Measurements from ENCODE around the gene NCBP2L.

NCBP2L gene

GRCh38 chrX:107752714-107753113 is 24.8 kb upstream of the NCBP2L start:
- H3K9me3 ChIP-seq (ENCODE audit: insufficient read depth, low read depth, low read length) = no peaks in the 10 kb centered on the region
- no peaks in the 10 kb centered on the region for H3K36me3 ChIP-seq (ENCODE audit: insufficient read depth, low read length)
- H3K27ac ChIP-seq (ENCODE audit: low read depth, low read length) = no peak overlapping the region
- WGBS = 72% methylated on average over 2 of the region's 3 CpGs
- peaks cover 14% of the 10 kb centered on the region; the same call in 1 of the 2 replicates for H3K4me1 ChIP-seq (ENCODE audit: insufficient read depth, low read length)
- no peaks in the 10 kb centered on the region for H3K27me3 ChIP-seq (ENCODE audit: insufficient read depth, low read length)
- H3K9ac ChIP-seq (ENCODE audit: low read depth, low read length) = no peak overlapping the region
- H3K4me3 ChIP-seq (ENCODE audit: low read length) = no peak overlapping the region

- WGBS = 89% methylated on average over 4 of the region's 4 CpGs
- Histone ChIP-seq H3K9ac (ENCODE audit: low read depth, low read length) (no peak overlapping the region), H3K36me3 (ENCODE audit: insufficient read depth, low read length) (no peaks in the 10 kb centered on the region), H3K9me3 (ENCODE audit: insufficient read depth, low read depth, low read length) (no peaks in the 10 kb centered on the region), H3K27me3 (ENCODE audit: insufficient read depth, low read length) (no peaks in the 10 kb centered on the region), H3K27ac (ENCODE audit: low read depth, low read length) (no peak overlapping the region), H3K4me1 (ENCODE audit: insufficient read depth, low read length) (peaks cover 14% of the 10 kb centered on the region; the same call in 1 of the 2 replicates), H3K4me3 (ENCODE audit: low read length) (no peak overlapping the region)
Measured at GRCh38 chrX:107753187-107753586, 24.3 kb upstream of the NCBP2L start.

GRCh38 chrX:107755721-107756120 is 21.8 kb upstream of the NCBP2L start:
- Histone ChIP-seq H3K4me1 (ENCODE audit: insufficient read depth, low read length) (0 out of 2 replicates have a peak, but pooled peaks cover 6% of the 10 kb centered on the region), H3K4me3 (ENCODE audit: low read length) (no peak overlapping the region), H3K36me3 (ENCODE audit: insufficient read depth, low read length) (no peaks in the 10 kb centered on the region), H3K27ac (ENCODE audit: low read depth, low read length) (no peak overlapping the region), H3K9ac (ENCODE audit: low read depth, low read length) (no peak overlapping the region), H3K27me3 (ENCODE audit: insufficient read depth, low read length) (no peaks in the 10 kb centered on the region), H3K9me3 (ENCODE audit: insufficient read depth, low read depth, low read length) (no peaks in the 10 kb centered on the region)
- 88% methylated on average over 3 of the region's 3 CpGs for WGBS

- 92% methylated on average over 5 of the region's 5 CpGs for WGBS
Measured at GRCh38 chrX:107758231-107758766, 19.2 kb upstream of the NCBP2L start.

GRCh38 chrX:107760304-107761077 is 17.0 kb upstream of the NCBP2L start:
- no peaks in the 10 kb centered on the region for H3K4me1 ChIP-seq (ENCODE audit: insufficient read depth, low read length)
- H3K9me3 ChIP-seq (ENCODE audit: insufficient read depth, low read depth, low read length) = no peaks in the 10 kb centered on the region
- H3K27ac ChIP-seq (ENCODE audit: low read depth, low read length) = no peak overlapping the region
- H3K36me3 ChIP-seq (ENCODE audit: insufficient read depth, low read length) = no peaks in the 10 kb centered on the region
- no peak overlapping the region for H3K9ac ChIP-seq (ENCODE audit: low read depth, low read length)
- no peak overlapping the region for H3K4me3 ChIP-seq (ENCODE audit: low read length)
- H3K27me3 ChIP-seq (ENCODE audit: insufficient read depth, low read length) = no peaks in the 10 kb centered on the region
- 85% methylated on average over 5 of the region's 5 CpGs for WGBS

More at GRCh38 chrX:107758231-107758766, 19.2 kb upstream of the NCBP2L start:
- H3K4me1 ChIP-seq (ENCODE audit: insufficient read depth, low read length) = no peaks in the 10 kb centered on the region
- H3K9ac ChIP-seq (ENCODE audit: low read depth, low read length) = no peak overlapping the region
- H3K4me3 ChIP-seq (ENCODE audit: low read length) = no peak overlapping the region
- no peaks in the 10 kb centered on the region for H3K9me3 ChIP-seq (ENCODE audit: insufficient read depth, low read depth, low read length)
- no peaks in the 10 kb centered on the region for H3K36me3 ChIP-seq (ENCODE audit: insufficient read depth, low read length)
- H3K27ac ChIP-seq (ENCODE audit: low read depth, low read length) = no peak overlapping the region
- no peaks in the 10 kb centered on the region for H3K27me3 ChIP-seq (ENCODE audit: insufficient read depth, low read length)

- H3K4me3 ChIP-seq (ENCODE audit: low read length) = no peak overlapping the region
- H3K27me3 ChIP-seq (ENCODE audit: insufficient read depth, low read length) = no peaks in the 10 kb centered on the region
- no peaks in the 10 kb centered on the region for H3K36me3 ChIP-seq (ENCODE audit: insufficient read depth, low read length)
- H3K4me1 ChIP-seq (ENCODE audit: insufficient read depth, low read length) = no peaks in the 10 kb centered on the region
- H3K27ac ChIP-seq (ENCODE audit: low read depth, low read length) = no peak overlapping the region
- H3K9ac ChIP-seq (ENCODE audit: low read depth, low read length) = no peak overlapping the region
- H3K9me3 ChIP-seq (ENCODE audit: insufficient read depth, low read depth, low read length) = no peaks in the 10 kb centered on the region
- WGBS = 88% methylated on average over 1 of the region's 1 CpG
Measured at GRCh38 chrX:107763647-107764046, 13.9 kb upstream of the NCBP2L start.

- Histone ChIP-seq H3K9ac (ENCODE audit: low read depth, low read length) (no peak overlapping the region), H3K9me3 (ENCODE audit: insufficient read depth, low read depth, low read length) (no peaks in the 10 kb centered on the region), H3K36me3 (ENCODE audit: insufficient read depth, low read length) (no peaks in the 10 kb centered on the region), H3K27me3 (ENCODE audit: insufficient read depth, low read length) (no peaks in the 10 kb centered on the region), H3K4me1 (ENCODE audit: insufficient read depth, low read length) (no peaks in the 10 kb centered on the region), H3K4me3 (ENCODE audit: low read length) (no peak overlapping the region), H3K27ac (ENCODE audit: low read depth, low read length) (no peak overlapping the region)
- 91% methylated on average over 11 of the region's 11 CpGs for WGBS
Measured at GRCh38 chrX:107764845-107765608, 12.5 kb upstream of the NCBP2L start.

GRCh38 chrX:107766470-107767150 is 10.9 kb upstream of the NCBP2L start:
- H3K36me3 ChIP-seq (ENCODE audit: insufficient read depth, low read length) = no peaks in the 10 kb centered on the region
- no peaks in the 10 kb centered on the region for H3K4me1 ChIP-seq (ENCODE audit: insufficient read depth, low read length)
- H3K27me3 ChIP-seq (ENCODE audit: insufficient read depth, low read length) = no peaks in the 10 kb centered on the region
- 73% methylated on average over 5 of the region's 8 CpGs for WGBS
- no peak overlapping the region for H3K4me3 ChIP-seq (ENCODE audit: low read length)
- no peak overlapping the region for H3K27ac ChIP-seq (ENCODE audit: low read depth, low read length)
- H3K9me3 ChIP-seq (ENCODE audit: insufficient read depth, low read depth, low read length) = no peaks in the 10 kb centered on the region
- H3K9ac ChIP-seq (ENCODE audit: low read depth, low read length) = no peak overlapping the region

- Histone ChIP-seq H3K9ac (ENCODE audit: low read depth, low read length) (no peak overlapping the region), H3K9me3 (ENCODE audit: insufficient read depth, low read depth, low read length) (no peaks in the 10 kb centered on the region), H3K27ac (ENCODE audit: low read depth, low read length) (no peak overlapping the region), H3K4me1 (ENCODE audit: insufficient read depth, low read length) (peaks cover 3% of the 10 kb centered on the region; the same call in 1 of the 2 replicates), H3K36me3 (ENCODE audit: insufficient read depth, low read length) (no peaks in the 10 kb centered on the region), H3K27me3 (ENCODE audit: insufficient read depth, low read length) (peaks cover 2% of the 10 kb centered on the region; the same call in 1 of the 2 replicates), H3K4me3 (ENCODE audit: low read length) (no peak overlapping the region)
- 97% methylated on average over 3 of the region's 3 CpGs for WGBS
Measured at GRCh38 chrX:107768051-107768450, 9.5 kb upstream of the NCBP2L start.

GRCh38 chrX:107769581-107770317 is 7.8 kb upstream of the NCBP2L start:
- WGBS = 88% methylated on average over 5 of the region's 7 CpGs
- H3K4me3 ChIP-seq (ENCODE audit: low read length) = no peak overlapping the region

More at GRCh38 chrX:107769581-107770317, 7.8 kb upstream of the NCBP2L start:
- H3K9ac ChIP-seq (ENCODE audit: low read depth, low read length) = no peak overlapping the region
- no peak overlapping the region for H3K27ac ChIP-seq (ENCODE audit: low read depth, low read length)
- H3K9me3 ChIP-seq (ENCODE audit: insufficient read depth, low read depth, low read length) = no peaks in the 10 kb centered on the region
- H3K36me3 ChIP-seq (ENCODE audit: insufficient read depth, low read length) = no peaks in the 10 kb centered on the region
- peaks cover 11% of the 10 kb centered on the region; the same call in 1 of the 2 replicates for H3K4me1 ChIP-seq (ENCODE audit: insufficient read depth, low read length)
- H3K27me3 ChIP-seq (ENCODE audit: insufficient read depth, low read length) = peaks cover 19% of the 10 kb centered on the region

Data from HUES64 (cell line).